Superior temporal gyrus (tissue), 1 donor: ENCODE measurements around the gene GNA12.

Experiments used
- DNase-seq: peaks from one replicate; pipeline ENCODE4 v3.0.0-alpha.2; 2016; ENCODE audit errors: extremely low spot score

GNA12 gene

DNA sequence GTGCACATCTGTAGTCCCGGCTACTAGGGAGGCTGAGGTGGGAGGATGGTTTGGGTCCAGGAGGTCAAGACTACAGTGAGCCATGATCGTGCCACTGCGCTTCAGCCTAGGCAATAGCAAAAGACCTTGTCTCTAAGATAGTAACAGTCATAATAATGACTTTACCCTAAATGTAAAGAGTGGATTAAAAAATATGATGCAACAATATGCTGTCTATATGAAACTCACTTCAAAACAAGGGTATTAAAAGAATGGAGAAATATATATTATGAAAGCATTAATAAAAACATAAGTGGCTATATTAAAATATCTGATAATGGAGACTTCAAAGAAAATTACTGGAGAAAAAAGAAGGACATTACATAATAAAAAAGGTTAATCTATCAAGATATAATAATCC is 5.7 kb downstream of the GNA12 start:
- DNase-seq: no peak

DNA sequence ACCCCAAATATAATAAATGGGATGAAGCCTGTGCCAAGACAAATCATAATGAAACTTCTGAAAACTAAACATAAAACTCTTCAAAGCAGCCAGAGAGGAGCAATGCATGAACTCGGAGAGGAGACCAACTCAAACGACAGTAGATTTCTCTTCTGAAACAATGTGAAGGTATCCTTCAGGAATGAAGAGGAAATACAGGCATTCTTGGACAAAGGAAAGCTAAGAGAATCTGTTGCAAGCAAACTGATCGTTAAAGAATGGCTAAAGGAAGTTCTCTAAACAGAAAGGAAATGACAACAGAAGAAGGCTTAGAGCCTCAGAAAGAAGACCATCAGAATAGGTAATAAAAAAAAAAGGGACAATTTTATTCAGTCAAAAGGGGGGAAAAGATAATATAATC is 6.6 kb downstream of the GNA12 start:
- no peak for DNase-seq

DNA sequence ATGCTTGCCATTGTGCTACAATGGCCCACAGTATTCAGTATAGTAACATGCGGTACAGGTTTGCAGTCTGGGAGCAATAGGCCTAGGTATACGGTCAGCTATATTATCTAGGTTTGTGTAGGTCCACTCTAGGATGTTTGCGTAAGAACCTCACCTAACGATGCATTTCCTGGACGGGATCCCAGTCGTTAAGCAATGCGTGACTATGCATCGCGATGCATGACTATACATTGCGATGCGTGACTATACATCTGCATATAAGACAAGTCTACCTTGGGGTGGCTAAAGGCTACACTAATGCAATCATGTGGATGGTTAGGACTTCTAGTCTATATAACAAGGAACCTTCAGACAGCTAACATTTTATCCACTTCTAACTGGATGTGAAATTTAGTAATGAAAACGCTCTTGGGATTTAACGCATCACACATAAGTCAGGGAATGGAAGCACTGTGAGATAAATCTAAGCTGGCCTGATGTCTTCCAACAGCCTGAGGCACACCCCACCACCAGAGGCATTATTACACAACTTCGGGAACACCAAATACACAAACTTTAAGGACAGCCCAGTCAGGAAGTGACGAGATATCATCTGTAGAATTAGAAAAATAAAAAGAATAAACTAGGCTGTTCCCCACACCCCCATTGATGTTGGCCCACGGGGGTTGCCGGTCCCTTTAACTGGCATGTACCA is 9.2 kb downstream of the GNA12 start:
- no peak for DNase-seq

DNA sequence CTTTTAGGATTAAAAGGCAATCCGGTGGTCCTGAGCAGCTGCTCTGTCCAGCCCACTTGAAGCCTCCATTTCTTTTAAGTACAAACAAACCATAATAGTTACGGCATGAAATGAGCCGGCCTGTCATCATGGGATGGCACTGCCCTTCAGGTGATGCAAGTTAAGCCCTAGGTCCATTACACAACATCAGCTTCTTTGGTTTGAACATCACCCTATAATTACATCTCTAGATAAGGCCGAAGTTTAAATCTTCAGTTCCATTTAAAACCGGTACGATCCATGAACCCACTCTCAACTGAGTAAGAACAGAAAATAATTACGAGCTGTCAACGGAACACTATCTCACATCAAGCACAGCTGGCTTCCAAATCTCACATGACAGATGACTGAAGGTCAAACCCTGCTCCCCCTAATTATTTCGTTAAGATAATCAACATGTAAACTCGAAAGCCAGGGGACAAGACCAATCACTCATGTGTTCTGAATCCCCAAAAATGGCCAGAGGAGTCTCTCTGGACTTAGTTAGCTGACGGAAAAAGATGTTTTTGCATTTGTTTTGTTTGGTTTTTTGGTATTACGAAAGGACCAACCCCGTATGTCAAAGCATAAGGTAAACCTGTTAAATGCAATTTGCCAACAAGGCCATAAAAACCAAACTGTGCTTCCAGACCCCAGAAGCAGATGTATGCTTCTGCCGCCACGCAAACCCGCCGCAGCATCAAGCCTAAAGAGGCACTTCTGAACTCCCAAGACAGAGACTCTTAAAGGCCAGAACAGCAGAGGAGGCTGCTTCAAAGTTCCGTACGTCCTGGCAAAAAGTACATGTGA is 10.8 kb downstream of the GNA12 start:
- DNase-seq: no peak

DNA sequence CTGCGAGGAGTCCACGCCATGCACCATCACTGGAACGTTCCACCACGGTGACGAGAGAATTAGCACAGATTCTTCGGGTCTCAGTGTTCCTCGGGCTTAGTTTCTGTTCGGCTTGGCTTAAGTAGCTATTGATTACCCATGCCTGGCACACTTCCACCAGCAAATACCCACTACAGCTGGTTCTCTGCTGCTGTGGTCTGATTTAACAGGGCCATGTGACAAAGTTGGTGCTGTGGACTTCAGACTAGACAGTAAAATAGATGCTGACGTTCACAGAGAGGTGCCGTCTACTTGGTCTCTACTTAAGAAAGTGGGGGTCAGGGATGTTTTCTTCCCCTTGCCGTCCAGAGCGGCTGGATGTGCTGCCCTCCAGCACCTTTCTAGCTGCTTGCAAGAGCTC is 11.6 kb downstream of the GNA12 start:
- no peak for DNase-seq

DNA sequence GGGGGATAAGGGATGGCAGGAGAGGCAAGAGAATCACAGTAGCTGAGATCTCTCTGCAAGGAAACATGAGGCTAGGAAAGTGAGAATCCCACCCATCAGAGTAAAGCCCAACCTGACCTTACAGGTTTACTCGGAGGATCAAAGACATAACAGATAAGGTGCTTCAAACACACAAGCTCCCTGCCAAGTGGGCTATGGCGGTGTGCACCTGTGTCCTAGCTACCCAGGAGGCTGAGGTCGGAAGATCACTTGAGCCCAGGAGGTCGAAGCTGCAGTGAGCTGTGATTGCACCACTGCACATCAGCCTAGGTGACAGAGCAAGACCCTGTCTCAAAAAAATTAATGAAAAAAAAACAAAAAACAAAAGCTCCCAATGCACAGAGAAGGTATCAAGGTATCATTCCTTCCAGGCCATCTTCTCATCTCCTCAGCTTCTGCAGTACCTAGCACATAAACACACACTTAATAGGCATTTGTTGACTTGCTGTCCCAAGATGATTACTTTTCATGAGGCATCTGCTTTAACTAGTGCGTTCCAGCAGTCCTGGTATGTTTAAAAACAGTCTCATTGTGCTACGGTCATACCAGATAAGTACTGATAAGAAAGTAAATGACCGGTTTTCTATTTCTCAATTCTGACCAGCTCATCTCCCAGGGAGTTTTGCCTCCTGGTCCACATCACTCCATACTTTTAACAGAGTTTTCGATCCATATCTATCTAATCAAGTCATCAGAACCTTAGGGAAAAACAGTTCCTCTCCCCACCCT is 13.3 kb downstream of the GNA12 start:
- DNase-seq: no peak

DNA sequence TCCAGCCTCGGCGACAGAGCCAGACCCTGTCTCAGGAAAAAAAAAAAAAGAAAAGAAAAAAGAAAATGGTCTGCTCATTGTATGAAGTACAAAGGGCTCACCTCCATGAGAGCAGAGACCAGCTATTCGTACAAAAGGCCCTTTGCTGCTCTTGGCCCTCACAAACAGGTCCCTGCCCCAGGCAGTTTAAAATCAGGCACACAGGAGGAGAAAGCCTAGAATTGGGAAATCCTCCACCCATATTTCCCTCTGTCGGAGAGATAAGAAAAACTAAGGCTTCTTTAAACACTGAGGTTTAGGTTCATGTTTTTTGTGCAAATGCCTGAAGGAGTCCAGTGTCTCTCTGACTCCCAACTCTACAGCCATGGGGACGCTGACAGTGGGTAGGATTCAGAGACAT is 15.1 kb downstream of the GNA12 start:
- DNase-seq: no peak

DNA sequence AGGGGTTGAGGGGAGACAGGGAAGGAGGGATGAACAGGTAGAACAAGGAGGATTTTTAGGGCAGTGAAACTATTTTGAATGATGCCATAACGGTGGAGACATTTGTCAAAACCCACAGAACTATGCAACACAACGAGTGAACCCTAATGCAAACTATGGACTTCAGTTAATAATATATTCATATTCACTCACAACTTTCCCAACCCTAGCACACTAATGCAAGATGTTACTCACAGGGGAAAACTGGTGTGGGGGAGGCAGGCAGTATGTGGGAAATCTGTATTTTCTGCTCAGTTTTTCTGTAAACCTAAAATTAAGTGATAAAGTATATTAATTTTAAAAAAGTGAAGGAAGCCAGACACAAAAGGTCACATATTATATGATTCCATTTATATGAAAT is 17.3 kb downstream of the GNA12 start:
- DNase-seq: no peak

DNA sequence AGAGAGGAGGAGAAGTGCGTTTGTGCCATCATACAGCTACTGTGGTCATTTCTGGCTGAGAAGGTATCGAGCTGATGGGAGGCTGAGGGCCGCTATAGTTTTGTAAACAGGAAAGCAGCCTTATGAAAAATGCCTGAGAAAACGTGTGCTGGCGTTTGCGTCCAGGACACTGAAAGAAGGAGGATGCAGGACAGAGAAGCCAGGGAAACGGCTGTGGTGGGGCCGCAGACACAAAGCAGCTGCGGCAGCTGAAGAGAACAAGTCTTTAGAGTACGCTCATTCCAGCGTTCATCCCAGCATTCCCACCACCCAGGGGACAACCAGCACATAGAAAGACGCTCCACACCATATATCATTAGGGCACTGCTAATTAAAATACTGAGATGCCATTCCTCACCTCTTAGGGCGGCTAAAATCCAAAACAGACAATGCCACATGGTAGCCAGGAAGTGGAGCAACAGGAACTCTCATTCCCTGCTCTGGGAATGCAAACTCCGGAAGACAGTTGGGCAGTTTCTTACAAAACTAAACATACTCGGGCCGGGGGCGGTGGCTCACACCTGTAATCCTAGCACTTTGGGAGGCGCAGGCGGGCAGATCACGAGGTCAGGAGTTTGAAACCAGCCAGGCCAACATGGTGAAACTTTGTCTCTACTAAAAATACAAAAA is 18.4 kb downstream of the GNA12 start:
- DNase-seq: no peak

DNA sequence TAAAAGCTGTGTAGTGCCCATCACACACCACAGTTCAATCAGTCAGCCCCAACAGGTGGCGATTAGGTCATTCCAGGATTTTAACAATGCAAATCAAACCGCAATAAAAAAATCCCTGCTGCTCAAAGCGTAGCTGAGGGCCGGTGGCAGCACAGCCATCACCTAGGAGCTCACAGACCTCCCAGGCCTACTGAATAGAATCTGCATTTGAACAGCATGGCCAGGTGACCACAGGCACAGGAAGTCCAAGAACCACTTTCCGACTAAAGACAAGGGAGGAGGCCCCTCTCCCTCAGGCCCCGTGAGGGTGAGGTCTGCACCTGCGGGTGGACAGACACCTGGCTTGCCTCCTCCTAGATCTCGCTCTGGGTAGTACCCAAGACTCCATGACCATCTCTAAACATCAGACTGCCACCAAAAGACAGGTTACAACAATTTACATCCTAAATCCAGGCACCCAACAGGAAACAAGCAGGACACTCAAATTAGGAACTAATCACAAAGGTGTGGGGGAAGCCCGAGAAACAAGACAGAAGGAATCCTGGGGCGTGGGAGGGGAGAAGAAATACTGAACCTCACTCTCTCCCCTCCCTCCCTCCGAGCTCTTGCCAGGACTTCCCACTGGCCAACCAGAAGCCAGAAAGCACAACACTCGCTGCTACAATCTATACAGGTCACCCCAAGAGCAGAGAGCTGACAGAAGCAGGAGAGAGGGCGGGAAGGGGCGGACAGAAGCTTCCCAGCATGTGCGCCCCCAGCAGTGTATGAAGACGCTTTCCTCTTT is 19.2 kb downstream of the GNA12 start:
- no peak for DNase-seq

DNA sequence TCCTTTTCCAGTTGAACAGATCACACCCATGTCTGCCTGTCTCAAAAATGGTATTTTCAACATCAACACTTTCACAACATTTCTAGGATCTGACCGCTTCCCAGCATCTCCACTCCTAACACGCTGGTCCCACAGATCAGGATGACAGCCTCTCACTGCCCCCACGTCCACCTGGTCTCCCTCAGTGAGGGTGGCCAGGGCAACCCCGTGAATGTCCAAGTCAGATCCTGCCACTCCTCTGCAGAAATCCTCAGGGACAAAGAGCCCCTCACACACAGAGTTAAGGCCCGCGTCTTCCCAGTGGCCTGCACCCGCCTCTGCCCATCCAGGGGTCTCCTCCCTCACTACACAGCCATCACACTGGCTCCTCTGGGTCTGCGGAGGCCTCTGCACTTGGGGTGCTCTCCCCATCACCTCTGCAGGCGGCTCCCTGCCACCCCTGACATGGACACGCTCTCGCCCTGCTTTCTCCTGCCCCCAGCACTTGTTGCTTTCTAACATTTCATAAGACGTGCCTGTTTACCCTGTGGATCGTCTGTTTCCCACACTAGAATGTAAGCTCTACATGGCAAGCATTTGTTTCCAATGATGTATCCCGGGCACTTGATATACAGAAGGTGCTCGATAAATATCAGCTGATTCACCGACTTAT is 20.0 kb downstream of the GNA12 start:
- no peak for DNase-seq

DNA sequence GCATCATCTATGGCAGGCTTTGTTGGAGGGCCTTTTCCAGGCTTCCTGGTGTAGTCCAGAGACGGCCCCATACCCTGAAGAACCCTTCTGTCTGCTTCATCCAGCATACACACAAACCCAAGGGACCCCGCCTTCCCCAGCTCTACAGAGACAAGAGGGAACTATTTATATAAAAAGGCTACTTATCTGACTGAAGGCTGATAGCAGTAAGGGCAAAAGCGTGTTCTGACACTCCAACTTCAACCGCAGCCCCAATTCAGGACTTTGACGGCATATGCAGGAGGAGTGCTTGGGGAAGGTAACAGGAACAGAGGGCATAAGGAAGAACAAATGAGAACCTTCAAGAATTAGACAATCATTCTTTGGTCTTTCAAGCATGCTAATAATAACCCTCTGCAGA is 21.0 kb downstream of the GNA12 start:
- DNase-seq: no peak

DNA sequence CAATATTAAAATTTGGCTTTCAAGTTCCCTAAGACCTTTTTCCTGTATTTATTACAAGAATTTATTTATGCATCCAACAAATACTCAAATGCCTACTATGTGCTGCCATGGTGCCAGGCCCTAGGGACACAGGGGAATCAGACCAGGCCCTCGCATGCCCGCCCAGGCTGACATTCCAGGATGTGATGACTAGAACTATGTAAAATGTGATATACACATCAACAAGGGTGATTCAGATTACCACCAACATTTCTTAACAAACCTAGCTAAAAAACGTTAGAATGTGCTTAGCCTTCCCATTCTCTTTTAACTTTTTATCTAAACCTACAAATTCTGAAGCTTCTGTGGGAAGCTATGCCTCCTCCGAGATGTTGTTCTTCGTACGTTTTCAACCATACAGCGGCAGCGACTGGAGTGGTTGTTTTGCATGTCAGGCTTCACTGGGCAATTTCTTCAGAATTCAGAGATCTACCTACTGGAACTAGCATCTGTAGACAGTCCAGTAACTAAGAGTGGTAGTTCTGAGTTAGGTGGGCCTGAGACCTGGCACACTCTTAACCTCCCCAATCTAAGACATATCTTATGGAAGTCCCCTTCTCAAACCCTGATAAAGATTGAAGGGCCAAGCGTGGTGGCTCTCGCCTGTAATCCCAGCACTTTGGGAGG is 22.1 kb downstream of the GNA12 start:
- no peak for DNase-seq

DNA sequence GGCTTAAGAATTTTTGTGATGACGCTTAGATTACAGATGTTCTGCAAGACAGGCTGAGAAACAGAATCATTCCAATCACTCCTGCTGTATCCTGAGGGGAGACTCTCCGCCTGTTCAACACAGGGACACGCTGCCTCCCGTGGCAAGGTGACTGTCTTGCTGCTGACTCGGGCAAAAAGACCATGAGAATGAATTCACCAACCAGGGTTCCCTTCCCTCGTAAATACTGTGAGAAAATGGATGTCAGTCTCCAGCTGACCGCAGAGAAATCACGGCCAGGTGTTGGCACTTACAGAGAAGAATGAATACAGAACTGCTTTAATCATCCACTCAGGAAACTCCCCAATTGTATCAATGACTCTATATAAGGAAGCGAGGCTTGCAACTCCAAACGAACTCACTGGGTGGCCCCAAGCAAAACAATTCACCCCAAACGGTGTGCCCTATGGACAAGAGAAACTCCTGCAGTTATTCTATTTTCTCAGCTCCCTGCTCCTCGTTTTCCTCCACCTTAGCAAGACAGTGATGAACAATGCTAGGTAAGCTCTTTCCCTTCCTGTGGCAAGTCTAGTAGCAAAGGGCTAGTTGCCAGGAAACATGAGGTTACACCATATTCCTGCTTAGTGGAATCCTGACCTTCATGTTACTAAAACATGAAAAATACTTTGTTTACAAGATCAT is 22.8 kb downstream of the GNA12 start:
- DNase-seq: no peak

DNA sequence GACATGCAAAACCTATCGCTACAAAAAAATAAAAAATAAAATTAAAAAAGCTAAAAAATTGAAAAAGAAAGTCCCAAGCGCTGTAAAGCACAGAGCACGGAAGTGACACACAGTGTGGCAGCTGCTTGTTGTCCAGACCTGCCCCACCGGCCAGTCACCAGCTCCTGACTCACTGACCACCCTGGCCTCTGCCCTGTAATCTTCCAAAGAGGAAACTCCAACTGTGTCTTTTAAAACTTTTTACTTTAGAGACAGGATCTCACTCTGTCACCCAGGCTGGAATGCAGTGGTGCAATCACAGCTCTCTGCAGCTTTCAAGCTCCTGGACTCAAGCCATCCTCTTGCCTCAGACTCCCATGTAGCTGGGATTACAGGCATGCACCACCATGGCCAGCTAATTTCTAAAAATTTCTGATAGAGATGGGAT is 23.6 kb downstream of the GNA12 start:
- no peak for DNase-seq

DNA sequence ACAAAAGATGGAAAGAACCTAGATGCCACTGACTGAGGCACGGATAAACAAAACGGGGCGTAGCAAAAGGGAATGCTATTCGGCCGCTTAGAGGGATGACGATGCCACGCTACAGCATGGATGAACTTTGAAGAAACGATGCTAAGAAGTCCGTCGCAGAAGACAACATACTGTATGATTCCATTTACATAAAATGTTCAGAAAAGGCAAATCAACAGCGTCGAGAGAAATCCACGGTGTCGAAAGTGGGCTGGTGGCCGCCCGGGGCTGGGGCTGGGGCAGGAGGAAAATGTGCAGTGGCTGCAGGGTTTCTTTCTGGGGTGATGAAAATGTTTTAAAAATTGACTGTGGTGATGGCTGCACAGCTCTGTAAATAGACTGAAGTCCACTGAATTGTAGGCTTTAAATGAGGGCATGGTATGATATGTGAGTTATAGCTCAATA is 24.1 kb downstream of the GNA12 start:
- DNase-seq: no peak

DNA sequence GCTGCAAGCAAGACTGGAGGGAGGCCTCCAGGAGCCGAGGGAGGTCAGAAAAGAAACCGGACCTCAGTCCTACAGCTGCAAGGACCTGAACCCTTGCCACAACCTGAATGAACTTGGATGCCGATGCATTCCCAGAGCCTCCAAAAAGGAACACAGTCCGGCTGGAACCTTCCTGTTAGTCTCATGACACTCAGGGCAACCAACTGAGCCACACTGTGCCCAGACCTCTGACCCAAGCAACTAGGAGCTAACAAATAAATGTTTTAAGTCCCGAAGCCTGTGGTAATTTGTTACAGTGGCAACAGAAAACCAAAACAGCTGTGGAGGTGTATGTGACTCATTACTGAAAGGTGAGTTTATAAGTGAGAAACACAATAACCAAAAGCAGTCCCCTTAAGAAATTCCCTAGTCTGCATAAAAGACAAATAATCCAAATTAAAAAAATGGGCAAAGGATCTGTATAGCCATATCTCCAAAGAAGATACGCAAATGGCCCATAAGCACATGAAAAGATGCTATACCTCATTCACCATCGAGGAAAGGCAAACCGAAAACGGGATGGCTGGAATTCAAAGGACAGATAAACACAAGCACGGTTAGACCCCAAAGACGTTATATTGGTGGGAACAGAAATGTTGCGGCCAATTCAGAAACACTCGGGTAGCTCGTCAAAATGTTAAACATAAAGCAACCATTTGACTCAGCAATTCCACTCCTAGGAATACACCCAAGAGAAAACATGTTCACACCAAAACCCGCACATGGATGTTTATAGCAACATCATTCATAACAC is 24.8 kb downstream of the GNA12 start:
- DNase-seq: no peak

DNA sequence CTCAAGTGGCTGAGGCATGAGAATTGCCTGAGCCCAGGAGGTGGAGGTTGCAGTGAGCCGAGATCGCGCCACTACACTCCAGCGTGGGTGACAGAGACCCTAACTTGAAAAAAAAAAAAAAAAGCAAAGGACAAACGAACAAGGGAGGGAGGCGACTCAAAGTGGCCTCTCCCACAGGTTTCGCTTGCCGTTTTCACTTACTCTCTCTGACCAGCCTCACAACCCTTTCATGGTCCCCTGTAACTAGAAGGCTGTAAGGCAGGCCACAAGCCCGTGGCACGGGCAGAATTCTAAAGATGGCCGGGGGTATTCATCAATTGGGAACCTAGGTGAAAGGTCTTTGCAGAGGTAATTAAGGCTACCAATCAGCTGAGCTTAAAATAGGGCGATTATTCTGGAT is 25.5 kb downstream of the GNA12 start:
- DNase-seq: no peak

DNA sequence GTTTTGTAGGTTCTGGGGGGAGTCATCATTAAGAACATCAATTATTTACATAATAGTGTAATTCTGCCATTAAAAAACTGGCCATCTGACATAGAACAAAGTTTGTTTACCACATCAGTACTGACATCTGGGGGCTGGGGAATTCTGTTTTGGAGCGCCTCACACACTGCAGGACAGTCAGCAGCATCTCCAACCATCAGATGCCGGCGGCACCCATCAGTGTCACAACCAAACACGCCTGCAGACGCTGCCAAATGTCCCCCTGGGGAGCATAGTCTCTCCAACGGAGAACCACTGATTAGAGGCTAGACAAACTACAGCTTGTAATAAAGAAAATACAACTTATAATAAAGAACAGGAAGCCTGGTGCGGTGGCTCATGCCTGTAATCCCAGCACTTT is 26.0 kb downstream of the GNA12 start:
- no peak for DNase-seq
